DOHH2 (cell line): ENCODE data around the gene SIM1.

Experiments used
- H3F3A ChIP-seq: fragments of 200-600 bp; sonication (generic), shearing (Covaris generic); 2 replicates; pipeline ENCODE4 v1.6.0; 2016; ENCODE audit warnings: antibody characterized with exemption, mild to moderate bottlenecking; ENCODE audit not compliant: control insufficient read depth, insufficient read depth
- H3K27ac ChIP-seq: fragments of 200-600 bp; sonication (generic); 2 replicates; pipeline ENCODE4 v1.5.1; 2014; ENCODE audit warnings: low read depth, mild to moderate bottlenecking, low read length, moderate library complexity
- H3K27me3 ChIP-seq: fragments of 200-600 bp; sonication (generic); 2 replicates; pipeline ENCODE4 v1.6.1; 2014; ENCODE audit warnings: mild to moderate bottlenecking, low read length, mixed read lengths; ENCODE audit not compliant: control insufficient read depth
- H3K36me3 ChIP-seq: fragments of 200-600 bp; sonication (generic); 2 replicates; pipeline ENCODE4 v1.6.1; 2014; ENCODE audit warnings: mild to moderate bottlenecking, low read length, moderate library complexity, mixed read lengths; ENCODE audit not compliant: control insufficient read depth
- H3K4me1 ChIP-seq: fragments of 200-600 bp; sonication (generic); 2 replicates; pipeline ENCODE4 v1.6.1; 2014; ENCODE audit warnings: mild to moderate bottlenecking, low read length, mixed read lengths; ENCODE audit not compliant: control insufficient read depth
- H3K4me2 ChIP-seq: fragments of 200-600 bp; sonication (generic); 2 replicates; pipeline ENCODE4 v1.6.0; 2014; ENCODE audit warnings: mild to moderate bottlenecking, low read length, moderate library complexity
- H3K4me3 ChIP-seq: fragments of 200-600 bp; sonication (generic); 2 replicates; pipeline ENCODE4 v1.5.1; 2014; ENCODE audit warnings: mild to moderate bottlenecking, low read length, mixed read lengths
- H3K79me2 ChIP-seq: fragments of 200-600 bp; sonication (generic); 2 replicates; pipeline ENCODE4 v1.6.1; 2014; ENCODE audit warnings: mild to moderate bottlenecking, low read length, mixed read lengths; ENCODE audit not compliant: control insufficient read depth
- H3K9me2 ChIP-seq: fragments of 200-600 bp; sonication (generic); replicated peaks from 2 replicates; pipeline ENCODE4 v1.6.1; 2014; ENCODE audit warnings: mild to moderate bottlenecking, low read length, mixed read lengths; ENCODE audit not compliant: control insufficient read depth
- H3K9me3 ChIP-seq: fragments of 200-600 bp; sonication (generic); 2 replicates; pipeline ENCODE4 v1.6.1; 2014; ENCODE audit warnings: antibody characterized with exemption, low read length, mixed read lengths; ENCODE audit not compliant: control insufficient read depth, insufficient read depth
- H4K20me1 ChIP-seq: fragments of 200-600 bp; sonication (generic); 2 replicates; pipeline ENCODE4 v1.6.0; 2014; ENCODE audit warnings: low read depth, mild to moderate bottlenecking, antibody characterized with exemption, low read length, moderate library complexity; ENCODE audit not compliant: control insufficient read depth, insufficient read depth
- CTCF ChIP-seq: fragments of 200-600 bp; sonication (generic); IDR thresholded peaks from one replicate; pipeline ENCODE4 v1.5.1; 2014; ENCODE audit warnings: antibody characterized with exemption, mild to moderate bottlenecking, low read depth, low read length; ENCODE audit not compliant: poor library complexity, severe bottlenecking
- EZH2phosphoT487 ChIP-seq: fragments of 200-600 bp; sonication (generic); IDR thresholded peaks from 2 replicates; pipeline ENCODE4 v1.6.1; 2017; ENCODE audit warnings: borderline replicate concordance, mild to moderate bottlenecking, antibody characterized with exemption, low read length, moderate library complexity, mixed read lengths

SIM1 gene

DNA sequence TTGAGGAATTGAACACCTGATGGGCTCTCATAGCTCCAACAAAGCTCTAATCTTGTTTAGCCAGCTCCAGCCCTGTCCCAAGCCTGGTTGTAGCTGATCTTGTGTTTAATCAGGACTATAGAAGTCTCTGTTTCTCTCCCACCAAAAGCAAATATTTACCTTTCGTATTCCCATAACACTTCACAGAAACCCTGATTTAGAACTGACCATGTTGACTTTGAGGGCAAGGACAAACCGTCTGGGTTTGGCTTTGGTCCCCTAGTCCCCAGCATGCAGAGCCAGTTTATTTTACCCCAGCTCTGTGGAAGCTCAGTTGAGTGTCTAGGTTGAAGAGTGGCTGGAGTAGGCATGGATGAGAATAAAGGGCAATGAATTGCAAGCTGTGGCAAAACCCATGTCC lies 18.0 kb upstream of the SIM1 start:
- Histone ChIP-seq H3F3A (no peaks in the 10 kb centered on the region), H3K27me3 (0 out of 2 replicates have a peak, but pooled peaks cover 5% of the 10 kb centered on the region), H3K4me2 (no peak overlapping the region), H4K20me1 (no peaks in the 10 kb centered on the region), H3K9me2 (no peaks in the 10 kb centered on the region), H3K79me2 (no peaks in the 10 kb centered on the region), H3K4me1 (no peaks in the 10 kb centered on the region), H3K27ac (no peak overlapping the region), H3K36me3 (no peaks in the 10 kb centered on the region), H3K9me3 (no peaks in the 10 kb centered on the region), H3K4me3 (no peak overlapping the region)
- no peak for TF ChIP-seq CTCF
- TF ChIP-seq EZH2phosphoT487, result no peak

- Histone ChIP-seq H3K4me2 (no peak overlapping the region), H3K36me3 (no peaks in the 10 kb centered on the region), H3K9me3 (no peaks in the 10 kb centered on the region), H3K4me3 (no peak overlapping the region), H4K20me1 (no peaks in the 10 kb centered on the region), H3K4me1 (no peaks in the 10 kb centered on the region), H3K27ac (no peak overlapping the region), H3F3A (no peaks in the 10 kb centered on the region), H3K27me3 (0 out of 2 replicates have a peak, but pooled peaks cover 1% of the 10 kb centered on the region), H3K9me2 (no peaks in the 10 kb centered on the region), H3K79me2 (no peaks in the 10 kb centered on the region)
- TF ChIP-seq CTCF (peak; percentile 71), EZH2phosphoT487 (no peak)
Measured at GRCh38 chr6:100479179-100480035, 14.7 kb upstream of the SIM1 start.

DNA sequence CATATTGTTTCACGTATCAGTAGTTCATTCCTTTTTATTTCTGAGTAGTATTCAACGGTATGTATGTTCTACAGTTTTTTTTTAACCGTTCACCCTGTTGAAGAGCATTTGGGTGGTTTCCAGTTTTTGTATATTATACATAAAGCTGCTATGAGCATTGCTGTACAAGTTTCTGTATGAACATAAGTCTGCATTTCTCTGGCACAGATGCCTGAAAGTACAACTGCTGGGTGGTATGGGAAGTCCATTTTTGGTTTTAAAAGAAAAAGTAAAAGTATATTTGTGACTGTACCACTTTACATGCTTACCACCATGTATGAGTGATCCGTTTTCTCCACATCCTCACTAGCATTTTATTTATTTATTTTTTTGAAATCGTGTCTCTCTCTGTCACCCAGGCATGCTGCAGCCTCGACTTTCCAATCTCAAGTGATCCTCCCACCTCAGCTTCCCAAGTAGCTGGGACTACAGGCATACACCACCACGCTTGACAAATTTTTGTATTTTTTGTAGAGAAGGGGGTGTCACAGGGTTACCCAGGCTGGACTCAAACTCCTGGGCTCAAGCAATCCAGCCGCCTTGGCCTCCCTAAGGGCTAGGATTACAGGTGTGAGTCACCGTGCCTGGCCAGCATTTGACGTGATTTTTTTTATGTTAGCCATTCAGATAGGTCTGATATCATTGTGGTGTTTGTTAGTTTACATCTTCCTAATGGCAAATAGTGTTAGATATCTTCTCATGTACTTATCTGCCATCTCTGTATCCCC lies 11.0 kb upstream of the SIM1 start:
- Histone ChIP-seq H4K20me1 (no peaks in the 10 kb centered on the region), H3K36me3 (no peaks in the 10 kb centered on the region), H3K9me3 (no peaks in the 10 kb centered on the region), H3K79me2 (no peaks in the 10 kb centered on the region), H3K27me3 (peaks cover 23% of the 10 kb centered on the region), H3K4me2 (no peak overlapping the region), H3K4me3 (no peak overlapping the region), H3K9me2 (no peaks in the 10 kb centered on the region), H3K27ac (no peak overlapping the region), H3F3A (no peaks in the 10 kb centered on the region), H3K4me1 (no peaks in the 10 kb centered on the region)
- TF ChIP-seq EZH2phosphoT487 (no peak), CTCF (no peak)
